KG1 (cell line): ENCODE results near the gene SLC39A9.
"Not testable (repeated sequence)": the region's sequence is repeated elsewhere in the genome, so short reads cannot be mapped to it uniquely, and the experiment has no call there.

Experiments
- DNase-seq: peaks from one replicate; lab custom pipeline; 2025; lab: John Stamatoyannopoulos, UW

The SLC39A9 gene

DNA sequence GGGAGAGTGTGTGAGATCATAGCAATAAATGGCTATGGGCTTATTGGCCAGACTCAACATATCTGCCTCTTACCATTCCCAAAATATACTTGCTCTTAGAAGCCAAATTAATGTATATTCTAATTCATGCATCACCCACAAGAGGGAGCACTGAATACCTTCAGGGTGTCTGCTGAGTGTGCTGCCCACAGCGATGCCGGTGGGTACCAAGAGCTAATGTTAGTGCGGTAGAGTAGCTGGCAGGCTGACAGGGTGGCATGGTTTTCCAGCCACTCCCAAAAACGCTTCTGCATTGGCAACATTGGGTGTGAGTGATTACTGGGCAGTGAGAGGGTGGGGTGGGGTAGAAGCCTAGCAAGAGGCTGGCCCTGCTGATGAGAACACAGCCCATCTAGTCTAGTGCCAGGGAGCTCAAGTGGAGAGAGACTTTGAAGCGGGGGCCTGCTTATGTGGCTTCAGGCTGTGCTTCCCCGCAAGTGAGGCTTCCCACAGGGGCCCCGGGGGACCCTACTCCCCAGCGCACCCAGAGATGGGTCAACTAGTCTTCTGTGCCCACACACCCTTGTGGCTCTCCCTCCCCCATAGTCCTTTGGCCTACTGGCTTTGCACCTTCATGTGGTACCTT lies 76.8 kb downstream of the SLC39A9 start:
- peak; percentile 16 for DNase-seq

GRCh38 chr14:69476824-69477450 lies 78.4 kb downstream of the SLC39A9 start:
- DNase-seq = not testable (repeated sequence)

DNA sequence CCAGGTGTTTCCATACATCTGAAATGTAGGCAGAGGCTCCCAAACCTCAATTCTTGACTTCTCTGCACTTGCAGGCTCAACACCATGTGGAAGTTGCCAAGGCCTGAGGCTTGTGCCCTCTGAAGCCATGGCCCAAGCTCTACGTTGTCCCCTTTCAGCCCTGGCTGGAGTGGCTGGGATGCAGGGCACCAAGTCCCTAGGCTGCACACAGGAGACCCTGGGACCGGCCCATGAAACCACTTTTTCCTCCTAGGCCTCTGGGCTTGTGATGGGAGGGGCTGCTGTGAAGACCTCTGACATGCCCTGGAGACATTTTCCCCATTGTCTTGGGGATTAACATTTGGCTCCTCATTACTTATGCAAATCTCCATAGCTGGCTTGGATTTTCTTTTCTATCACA lies 79.6 kb downstream of the SLC39A9 start:
- not testable (repeated sequence) for DNase-seq

GRCh38 chr14:69479696-69480095 lies 81.2 kb downstream of the SLC39A9 start:
- DNase-seq = no peak

DNA sequence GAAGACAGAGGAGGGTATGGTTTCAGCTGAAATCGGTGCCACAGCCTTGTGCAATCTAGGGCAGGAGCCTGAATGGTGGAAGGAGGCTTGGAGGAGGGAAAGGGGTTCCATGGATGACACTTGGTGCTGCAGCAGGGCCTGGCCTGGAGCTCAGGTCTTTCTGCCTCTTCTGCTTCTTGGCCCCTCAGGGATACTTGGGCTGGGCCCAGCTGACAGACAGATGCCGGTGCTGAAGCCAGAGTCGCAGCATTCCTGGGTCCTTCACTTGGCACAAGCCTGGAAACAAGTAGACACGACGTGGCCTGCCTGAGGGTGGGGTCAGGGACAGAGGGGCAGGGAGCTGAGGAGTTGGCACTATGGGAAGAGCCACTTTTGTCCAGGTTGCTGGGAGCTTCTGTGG lies 81.6 kb downstream of the SLC39A9 start:
- no peak for DNase-seq

DNA sequence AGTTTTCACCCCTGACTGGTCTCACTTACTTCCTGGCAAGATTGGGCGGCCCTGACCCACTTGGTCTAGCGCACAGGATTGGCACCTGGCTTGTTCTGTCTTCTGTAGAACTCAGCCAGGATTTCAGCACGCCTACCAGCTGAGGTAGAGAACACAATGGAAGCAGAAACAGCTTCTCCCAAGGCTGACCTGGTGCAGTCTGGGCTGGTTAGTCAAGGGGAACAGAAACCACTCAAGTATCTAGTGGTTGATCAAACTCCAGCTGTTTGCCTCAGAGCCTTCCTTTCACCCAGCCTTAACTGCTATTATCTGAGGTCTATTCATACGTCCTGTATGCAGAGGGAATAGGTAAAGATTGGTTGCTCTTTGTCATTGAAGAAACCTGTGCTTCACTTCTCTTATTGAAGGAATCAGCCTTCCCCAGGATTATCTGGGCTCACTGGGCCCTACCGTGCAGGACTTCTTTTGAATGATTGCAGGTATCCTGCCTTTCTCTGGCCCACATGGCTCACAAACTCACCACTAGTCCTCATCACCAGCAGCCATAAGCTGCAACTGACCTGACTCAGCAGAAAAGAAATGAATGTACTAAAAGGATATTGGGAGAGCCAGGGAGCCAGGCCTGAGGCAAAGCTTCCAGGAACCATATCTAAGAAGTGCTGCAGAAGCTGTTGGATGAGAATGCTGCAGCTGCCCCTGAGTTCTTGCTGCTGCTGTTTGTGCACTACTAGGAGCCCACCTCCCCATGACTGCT lies 83.5 kb downstream of the SLC39A9 start:
- no peak for DNase-seq

- no peak for DNase-seq
These were observed 85.4 kb downstream of the SLC39A9 start for GRCh38 chr14:69483765-69484443.

DNA sequence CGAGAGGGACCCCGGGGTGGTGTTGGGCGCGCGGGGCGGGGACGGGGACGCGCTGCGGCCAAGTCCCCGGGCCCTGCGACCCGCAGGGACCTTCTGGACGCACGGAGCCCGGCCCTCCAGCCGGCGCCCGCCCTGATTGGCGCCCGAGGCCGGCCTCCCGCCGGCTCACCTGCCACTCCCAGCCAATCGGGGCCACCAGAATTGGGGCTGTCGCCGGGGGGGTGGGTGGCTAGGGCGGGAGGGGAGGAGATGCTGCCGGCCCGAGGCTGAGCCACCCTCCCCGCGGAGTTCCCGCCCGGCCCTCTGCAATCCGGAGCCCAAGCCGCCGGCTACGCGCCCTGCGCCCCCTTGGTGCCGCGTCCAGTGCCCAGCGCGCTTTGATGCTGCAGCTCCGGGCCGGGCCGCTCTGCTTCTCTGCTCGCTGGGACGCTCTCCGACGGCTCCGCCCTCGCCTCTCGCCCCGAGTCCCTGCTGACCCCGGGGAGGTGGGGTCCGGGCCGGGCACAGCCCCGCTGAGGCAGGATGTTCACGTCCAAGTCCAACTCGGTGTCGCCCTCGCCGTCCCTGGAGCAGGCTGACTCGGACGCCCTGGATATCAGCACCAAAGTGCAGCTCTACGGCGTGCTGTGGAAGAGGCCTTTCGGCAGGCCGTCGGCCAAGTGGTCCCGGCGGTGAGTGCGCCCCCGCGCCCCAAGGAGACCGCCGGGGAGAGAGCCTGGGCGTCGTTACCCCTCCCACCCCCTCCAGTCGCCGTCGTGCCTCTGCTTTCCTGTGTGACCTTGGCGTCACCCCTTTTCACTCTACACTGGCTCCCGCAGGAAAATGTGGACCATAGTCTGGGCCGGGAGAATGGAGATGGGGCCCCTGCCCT lies 86.2 kb downstream of the SLC39A9 start, which contains the start of gene PLEKHD1:
PLEKHD1 (plus strand) TSS at position 285 of the 871 bp plus-strand sequence; CDS start at position 523, 238 bp downstream.
- DNase-seq = no peak

DNA sequence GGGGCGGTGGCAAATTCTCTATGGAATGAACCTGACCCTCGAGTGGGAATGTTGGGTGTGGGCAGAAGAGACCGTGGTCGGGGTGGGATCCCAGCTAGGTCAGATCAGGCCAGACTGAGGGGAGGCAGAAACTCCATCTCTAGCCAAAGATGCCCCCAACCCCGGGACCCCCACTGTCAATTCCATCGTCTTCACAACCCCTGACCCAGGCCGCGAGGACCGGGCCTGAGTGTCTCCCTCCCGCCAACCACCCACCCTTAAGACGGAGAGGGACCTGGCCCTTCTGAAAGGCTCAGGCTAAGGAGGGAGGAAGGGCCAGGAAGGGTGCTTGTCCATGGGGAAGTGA lies 86.8 kb downstream of the SLC39A9 start:
- no peak for DNase-seq

GRCh38 chr14:69485701-69486100 lies 87.2 kb downstream of the SLC39A9 start:
- DNase-seq = no peak

DNA sequence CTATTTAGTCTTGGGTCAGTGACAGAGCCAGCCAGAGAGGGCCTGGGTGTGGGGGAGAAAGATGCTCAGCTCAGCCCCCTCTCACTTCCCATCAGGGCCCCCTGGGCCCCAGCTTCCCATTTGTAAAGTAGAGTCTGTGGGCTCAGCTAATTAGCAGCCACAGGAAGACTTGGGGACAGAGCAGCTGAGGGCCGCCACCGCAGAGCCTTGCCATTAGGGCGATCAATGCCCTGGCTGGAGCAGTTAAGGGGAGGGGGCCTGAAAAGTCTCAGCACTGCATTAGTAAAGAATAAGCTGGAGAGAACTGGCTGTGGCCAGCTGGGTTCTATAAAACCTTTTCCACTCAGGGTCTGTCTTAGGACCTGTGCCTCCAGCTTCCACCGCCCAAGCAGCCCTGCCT lies 88.7 kb downstream of the SLC39A9 start:
- no peak for DNase-seq

DNA sequence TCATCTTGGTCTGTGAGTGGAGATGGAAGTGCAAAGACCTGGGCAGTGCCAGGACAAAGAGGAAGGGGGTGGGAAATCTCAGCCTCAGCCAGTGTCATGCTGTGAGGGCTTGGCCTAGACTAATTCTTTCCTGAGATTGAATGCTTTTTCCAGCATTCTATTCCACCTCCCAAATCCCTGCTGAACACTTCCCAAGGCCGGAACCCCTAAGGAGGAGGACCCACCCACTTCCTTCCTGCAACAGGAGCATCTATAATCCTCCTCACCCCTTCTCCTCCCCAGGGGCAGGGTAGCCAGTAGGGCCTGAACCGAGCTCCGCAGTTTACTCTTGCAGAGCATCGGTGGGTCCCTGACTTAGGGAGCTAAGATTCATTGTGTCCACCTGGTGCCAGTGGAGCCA lies 89.3 kb downstream of the SLC39A9 start:
- DNase-seq = no peak

- no peak for DNase-seq
These were observed 91.0 kb downstream of the SLC39A9 start for GRCh38 chr14:69489495-69489894.

DNA sequence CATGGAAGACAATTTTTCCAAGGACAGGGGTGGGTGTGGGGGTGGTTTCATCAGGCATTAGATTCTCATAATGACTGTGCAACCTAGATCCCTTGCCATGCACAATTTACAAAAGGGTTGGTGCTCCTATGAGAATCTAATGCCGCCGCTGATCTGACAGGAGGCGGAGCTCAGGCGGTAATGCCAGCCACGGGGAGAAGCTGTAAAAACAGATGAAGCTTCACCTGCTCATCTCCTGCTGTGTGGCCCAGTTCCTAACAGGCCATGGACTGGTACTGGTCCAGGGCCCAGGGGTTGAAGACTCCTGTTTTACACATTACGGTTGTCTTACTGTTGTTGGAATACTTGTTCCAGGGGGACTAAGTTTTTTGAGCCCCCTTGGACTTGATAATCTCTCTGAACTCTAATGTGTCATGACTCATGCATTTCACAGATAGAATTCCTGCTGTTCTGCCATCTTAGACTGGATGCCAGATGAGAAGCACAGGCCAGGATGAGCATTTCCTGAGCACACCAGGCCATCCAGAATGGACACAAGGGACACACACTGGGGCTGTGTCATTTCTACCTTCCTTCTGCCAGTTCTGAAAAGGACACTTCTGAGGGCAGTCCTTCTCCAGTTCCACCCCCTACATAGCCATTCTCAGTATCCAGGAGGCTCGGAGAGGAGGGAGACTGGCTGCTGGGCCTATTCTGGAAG lies 91.9 kb downstream of the SLC39A9 start:
- no peak for DNase-seq

GRCh38 chr14:69491193-69491592 lies 92.7 kb downstream of the SLC39A9 start:
- no peak for DNase-seq

DNA sequence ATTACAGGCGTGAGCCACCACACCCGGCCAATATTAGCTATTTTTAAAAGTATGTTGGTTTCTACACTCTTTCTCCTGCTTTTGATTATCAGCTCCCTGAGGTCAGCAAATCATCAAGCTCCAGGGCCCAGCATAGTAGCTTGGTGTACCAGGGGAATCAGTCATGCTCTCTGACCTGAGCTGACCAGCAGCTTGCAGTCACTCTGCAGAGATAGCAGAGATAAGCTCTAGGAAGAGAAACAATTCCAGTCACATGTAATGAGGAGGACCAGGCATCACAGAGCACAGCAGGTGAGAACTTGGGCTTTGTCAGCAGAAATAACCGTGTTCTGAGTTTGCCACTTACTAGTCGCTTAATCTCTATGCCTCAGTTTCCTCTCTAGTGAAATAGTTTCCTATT lies 94.5 kb downstream of the SLC39A9 start:
- no peak for DNase-seq

DNA sequence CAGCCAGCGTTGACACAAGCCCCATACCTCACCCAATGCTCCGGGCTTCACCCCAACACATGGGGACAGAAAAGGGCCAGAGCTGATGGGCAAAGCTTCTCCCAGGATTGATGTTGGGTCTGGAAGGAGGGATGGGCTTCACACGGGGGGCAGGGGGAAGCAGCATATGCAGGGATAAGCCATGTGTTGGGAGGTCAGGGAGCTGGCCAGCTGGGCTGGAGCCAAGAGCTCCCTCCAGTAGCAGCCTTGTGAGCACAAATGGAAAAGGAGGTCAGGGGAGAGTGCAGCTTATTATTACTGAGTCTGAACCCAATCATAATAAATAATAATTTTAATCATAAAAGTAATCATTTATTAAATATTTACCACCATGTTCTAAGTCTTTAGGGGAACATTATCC lies 95.3 kb downstream of the SLC39A9 start:
- DNase-seq = no peak

DNA sequence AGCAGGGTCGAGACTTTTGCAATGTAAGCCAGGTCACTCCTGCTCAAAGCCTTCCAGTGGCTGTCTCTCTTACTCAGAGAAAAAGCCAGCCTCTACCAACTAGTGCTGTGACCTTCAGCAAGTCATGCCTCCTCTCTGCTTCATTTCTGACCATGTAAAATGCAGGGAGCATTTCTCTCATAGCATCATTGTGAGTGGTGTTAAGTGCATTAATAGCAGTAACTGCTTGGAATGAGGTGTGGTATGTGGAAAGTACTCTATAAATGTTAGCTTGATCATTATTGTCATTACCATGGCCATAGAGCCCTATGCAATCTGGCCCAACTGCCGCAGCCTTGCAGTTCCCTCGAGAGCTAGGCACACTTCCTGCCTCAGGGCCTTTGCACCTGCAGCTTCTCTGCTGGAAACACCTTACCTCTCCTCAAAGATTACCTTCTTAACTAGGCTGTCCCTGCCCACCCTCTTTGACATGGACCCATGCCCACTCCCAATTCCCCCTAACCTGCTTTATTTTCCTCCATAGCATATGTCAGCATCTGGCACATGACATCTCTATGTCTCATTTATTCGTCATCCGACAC lies 96.9 kb downstream of the SLC39A9 start:
- no peak for DNase-seq

DNA sequence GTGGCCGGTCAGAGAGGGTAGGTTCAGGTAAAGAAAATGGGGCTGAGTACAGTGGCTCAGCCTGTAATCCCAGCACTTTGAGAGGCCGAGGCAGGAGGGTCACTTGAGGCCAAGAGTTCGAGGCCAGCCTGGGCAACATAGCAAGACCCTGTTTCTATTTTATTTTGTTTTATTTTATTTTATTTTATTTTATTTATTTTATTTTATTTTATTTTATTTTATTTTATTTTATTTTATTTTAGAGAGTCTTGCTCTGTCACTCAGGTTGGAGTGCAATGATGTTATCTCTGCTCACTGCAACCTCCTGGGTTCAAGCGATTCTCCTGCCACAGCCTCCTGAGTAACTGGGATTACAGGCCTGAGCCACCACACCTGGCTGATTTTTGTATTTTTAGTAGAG lies 99.4 kb downstream of the SLC39A9 start:
- not testable (repeated sequence) for DNase-seq

- DNase-seq = not testable (repeated sequence)
These were observed 99.8 kb downstream of the SLC39A9 start for GRCh38 chr14:69498286-69498685.

DNA sequence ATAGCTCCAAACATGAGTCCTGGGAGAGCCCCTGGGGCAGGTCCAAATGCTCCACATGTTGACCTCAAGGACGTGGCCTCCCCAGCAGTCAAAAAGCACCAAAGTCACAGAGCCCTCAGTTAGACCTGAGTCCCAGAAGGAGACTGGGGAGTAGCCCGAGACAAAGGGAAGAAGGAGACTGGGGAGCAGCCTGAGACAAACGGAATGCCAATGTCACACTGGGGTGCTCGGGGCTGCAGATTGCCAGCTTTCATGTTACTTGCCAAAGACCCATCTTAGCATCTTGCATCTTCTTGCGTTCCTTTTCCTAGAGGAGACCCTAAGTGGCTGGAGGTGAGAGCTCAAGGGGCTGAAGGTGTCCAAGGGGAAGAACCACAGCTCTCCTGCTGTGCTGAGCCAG lies 100.9 kb downstream of the SLC39A9 start:
- no peak for DNase-seq
